Psoas muscle (tissue), 8 donors: ENCODE measurements around the gene MAP3K9. TPM values are rescaled to one million over a fixed set of nuclear protein-coding genes. Genes with fewer than 3 reads are reported as not detected.

ENCODE experiments used
- ATAC-seq, 4 donors: fragments of 200-7000 bp; cut with Tn5 transposase; one replicate each; pipeline ENCODE4 v1.9.1; 2020; ENCODE audit warnings: moderate library complexity in 3 of 4, mild to moderate bottlenecking in 2 of 4
- DNase-seq, 2 donors: peaks; one replicate each; pipeline ENCODE4 v3.0.0-alpha.2; 2020
- H3K27ac ChIP-seq: fragments of 200-600 bp; one replicate; pipeline ENCODE4 v1.8.0; 2022
- H3K27me3 ChIP-seq, 3 donors: fragments of 200-600 bp in 1 of 3; one replicate each; pipeline versions ENCODE4 v1.6.1 to v1.8.0; 2013 to 2022; ENCODE audit warnings: low read length in 2 of 3, mild to moderate bottlenecking in 2 of 3, moderate library complexity in 1 of 3; ENCODE audit not compliant: insufficient read depth in 3 of 3
- H3K36me3 ChIP-seq, 2 donors: fragments of 200-600 bp in 1 of 2; one replicate each; pipeline versions ENCODE4 v1.6.1 to v1.8.0; 2013 to 2022; ENCODE audit warnings: low read depth in 1 of 2, mild to moderate bottlenecking in 1 of 2, moderate library complexity in 1 of 2; ENCODE audit not compliant: insufficient read depth in 1 of 2
- H3K4me1 ChIP-seq: fragments of 200-600 bp; one replicate; pipeline ENCODE4 v1.8.0; 2022
- H3K4me3 ChIP-seq: fragments of 200-600 bp; one replicate; pipeline ENCODE4 v1.8.0; 2022; ENCODE audit warnings: mild to moderate bottlenecking
- H3K9me3 ChIP-seq: fragments of 200-600 bp; one replicate; pipeline ENCODE4 v1.8.0; 2022
- CTCF ChIP-seq: fragments of 200-600 bp; IDR thresholded peaks from one replicate; pipeline ENCODE4 v1.8.0; 2022; ENCODE audit warnings: antibody characterized with exemption
- WGBS, 3 donors: extraction: QIAGEN DNeasy Blood & Tissue Kit; methylation state at CpG; one replicate each; pipeline versions ENCODE4 v1.1.6 to v1.1.7; 2013; 5-methylcytosine and 5-hydroxymethylcytosine counted together
- intact Hi-C, 2 donors: fragments of 100-400 bp; cut with DNase I; formaldehyde crosslinking; loops; one replicate each; pipeline versions ENCODE4 v1.11.0 to v1.14.2; 2022
- polyA plus RNA-seq, 3 donors: library from polyadenylated mRNA; stranded (reverse); fragments of 200-250 nt; gene quantifications; one replicate each; pipeline ENCODE4 v1.2.3, GENCODE V29; 2013
- total RNA-seq, 4 donors: library from RNA; stranded (reverse); fragmentation: NEBNext Ultra II Directional in 2 of 4; extraction: Animal tissue kit (Norgen Biotek cat#: 25700) in 2 of 4; gene quantifications; one replicate each; pipeline versions ENCODE4 v1.2.1 to v1.2.4, GENCODE V29; 2021 to 2023
- donor health status: healthy with polysubstance abuse.
- donor health status: DM: no; HTN: no; CAD: no; lungs with moderate emphysema.
- donor health status: Bipolar disorder and iron deficiency.
- donor health status: healthy.
- donor health status: DM: yes; HTN: yes; CAD: no.
- donor health status: DM: no; HTN: no; CAD: no.
- donor health status: DM: no; HTN: no; CAD: no.
- donor health status: DM: yes; HTN: yes; CAD: no.

Gene MAP3K9
- total and polyA plus RNA-seq, 7 donors, result 0.44 to 4.3 (median 2.1) TPM

- WGBS, 3 donors, result 1 to 2% (median 1%) methylated on average over 30 to 77 of the region's 77 CpGs
- ATAC-seq, result peak; percentile 7 to 35 (median 14)
- intact Hi-C loops, result no loop called here
- Histone ChIP-seq H3K9me3 (no peaks in the 10 kb centered on the region), H3K36me3 (no peaks in the 10 kb centered on the region), H3K4me3 (peak overlapping the region; percentile 76), H3K27me3 (peaks cover 0 to 3% (median 0%) of the 10 kb centered on the region in 3 donors), H3K27ac (peak overlapping the region; percentile 66), H3K4me1 (peaks cover 4% of the 10 kb centered on the region)
- DNase-seq, result peak; percentile 23 to 57
- no peak for TF ChIP-seq CTCF
Measured at GRCh38 chr14:70808416-70809224, 693 bp downstream of the MAP3K9 start.

GRCh38 chr14:70807898-70808415 is 1.4 kb downstream of the MAP3K9 start:
- Histone ChIP-seq H3K4me1 (peaks cover 4% of the 10 kb centered on the region), H3K9me3 (no peaks in the 10 kb centered on the region), H3K4me3 (peak overlapping the region; percentile 76), H3K36me3 (no peaks in the 10 kb centered on the region), H3K27ac (no peak overlapping the region), H3K27me3 (peaks cover 0 to 3% (median 0%) of the 10 kb centered on the region in 3 donors)
- no peak for TF ChIP-seq CTCF
- intact Hi-C loops, result no loop called here
- ATAC-seq (no peak), DNase-seq (no peak)
- WGBS, 3 donors, result 19 to 27% (median 24%) methylated on average over 6 of the region's 6 CpGs

GRCh38 chr14:70804556-70805162 is 4.7 kb downstream of the MAP3K9 start:
- Histone ChIP-seq H3K4me3 (no peak overlapping the region), H3K27ac (no peak overlapping the region), H3K27me3 (peaks cover 0 to 3% (median 0%) of the 10 kb centered on the region in 3 donors), H3K4me1 (peaks cover 4% of the 10 kb centered on the region), H3K36me3 (no peaks in the 10 kb centered on the region), H3K9me3 (no peaks in the 10 kb centered on the region)
- ATAC-seq, result no peak
- no peak for DNase-seq
- intact Hi-C loops, result no loop called here
- 57 to 93% (median 69%) methylated on average over 1 of the region's 1 CpG for WGBS, 3 donors
- no peak for TF ChIP-seq CTCF

- peaks cover 4% of the 10 kb centered on the region for H3K4me1 ChIP-seq
- no peak overlapping the region for H3K4me3 ChIP-seq
- no peak for TF ChIP-seq CTCF
- ATAC-seq (no peak), DNase-seq (no peak)
- H3K27me3 ChIP-seq, result peaks cover 0 to 3% (median 0%) of the 10 kb centered on the region in 3 donors
- H3K9me3 ChIP-seq, result no peaks in the 10 kb centered on the region
- no peaks in the 10 kb centered on the region for H3K36me3 ChIP-seq
- intact Hi-C loops, result no loop called here
- H3K27ac ChIP-seq, result no peak overlapping the region
- 83 to 86% (median 84%) methylated on average over 3 of the region's 3 CpGs for WGBS, 3 donors
Measured at GRCh38 chr14:70803321-70804310, 5.7 kb downstream of the MAP3K9 start.
